Measurements from ENCODE around the gene MCCC2.

GRCh38 chr5:71699233-71699632 is 112.1 kb downstream of the MCCC2 start:
- TF ChIP-seq CTCF (IDR thresholded peaks at IDR 0.05), result no peak
- no peak for TF ChIP-seq POLR2A (IDR thresholded peaks at IDR 0.05)
- TF ChIP-seq EP300 (IDR thresholded peaks at IDR 0.05), result no peak
- TF ChIP-seq POLR2AphosphoS5 (IDR thresholded peaks at IDR 0.05), result no peak
